GM23338 (cell line): Measurements from ENCODE around the gene ABCF2. TPM values are rescaled to one million over a fixed set of nuclear protein-coding genes. Genes with fewer than 3 reads are reported as not detected.

Experiments used
- ATAC-seq: fragments of 200-7000 bp; cut with Tn5 transposase; 3 replicates; pipeline ENCODE4 v1.9.1; 2020
- DNase-seq: peaks from one replicate; pipeline ENCODE4 v3.0.0-alpha.2; 2015; ENCODE audit warnings: low spot score
- H2AFZ ChIP-seq: fragments of 200-600 bp; sonication (generic); 2 replicates; pipeline ENCODE4 v1.8.0; 2016; ENCODE audit warnings: antibody characterized with exemption, mild to moderate bottlenecking, moderate library complexity
- H3F3A ChIP-seq: fragments of 200-600 bp; sonication (generic); replicated peaks from 2 replicates; pipeline ENCODE4 v1.8.0; 2017; ENCODE audit warnings: antibody characterized with exemption, mixed run types, low read depth
- H3K27ac ChIP-seq: fragments of 200-600 bp; sonication (generic); 2 replicates; pipeline ENCODE4 v1.6.1; 2016; ENCODE audit warnings: low read depth
- H3K27me3 ChIP-seq: fragments of 200-600 bp; sonication (generic); 2 replicates; pipeline ENCODE4 v1.8.0; 2016; ENCODE audit warnings: mild to moderate bottlenecking, mixed run types, moderate library complexity; ENCODE audit not compliant: insufficient read depth
- H3K36me3 ChIP-seq: fragments of 200-600 bp; sonication (generic); 2 replicates; pipeline ENCODE4 v1.8.0; 2016; ENCODE audit warnings: mild to moderate bottlenecking; ENCODE audit not compliant: insufficient read depth
- H3K4me1 ChIP-seq: fragments of 200-600 bp; sonication (generic); 2 replicates; pipeline ENCODE4 v1.8.0; 2016; ENCODE audit warnings: mild to moderate bottlenecking, moderate library complexity; ENCODE audit not compliant: insufficient read depth
- H3K4me2 ChIP-seq: fragments of 200-600 bp; sonication (generic); 2 replicates; pipeline ENCODE4 v1.7.1; 2017; ENCODE audit warnings: mixed run types
- H3K4me3 ChIP-seq: fragments of 200-600 bp; sonication (generic); 2 replicates; pipeline ENCODE4 v1.6.1; 2016; ENCODE audit warnings: mixed run types
- H3K79me2 ChIP-seq: fragments of 200-600 bp; sonication (generic); replicated peaks from 2 replicates; pipeline ENCODE4 v1.8.0; 2017; ENCODE audit warnings: mild to moderate bottlenecking; ENCODE audit not compliant: insufficient read depth
- H3K9me2 ChIP-seq: fragments of 200-600 bp; sonication (generic); 2 replicates; pipeline ENCODE4 v1.8.0; 2017; ENCODE audit not compliant: insufficient read depth
- H4K20me1 ChIP-seq: fragments of 200-600 bp; sonication (generic); replicated peaks from 2 replicates; pipeline ENCODE4 v1.8.0; 2017; ENCODE audit warnings: mild to moderate bottlenecking; ENCODE audit not compliant: insufficient read depth
- H3K27ac Mint-ChIP-seq: 2 replicates; pipeline ENCODE4 v1.8.0; 2020; ENCODE audit warnings: inconsistent platforms, mild to moderate bottlenecking, moderate library complexity, mixed read lengths
- H3K27me3 Mint-ChIP-seq: 3 replicates; pipeline ENCODE4 v1.8.0; 2022; ENCODE audit warnings: low read depth, mild to moderate bottlenecking, moderate library complexity, mixed read lengths, inconsistent platforms; ENCODE audit not compliant: insufficient read depth, poor library complexity
- H3K36me3 Mint-ChIP-seq: 3 replicates; pipeline ENCODE4 v1.8.0; 2021; ENCODE audit warnings: low read depth, mild to moderate bottlenecking, inconsistent platforms, moderate library complexity, mixed read lengths
- H3K4me1 Mint-ChIP-seq: 3 replicates; pipeline ENCODE4 v1.8.0; 2020; ENCODE audit warnings: mild to moderate bottlenecking, inconsistent platforms, mixed read lengths
- H3K4me3 Mint-ChIP-seq: 3 replicates; pipeline ENCODE4 v1.8.0; 2021; ENCODE audit warnings: moderate library complexity, mild to moderate bottlenecking, inconsistent platforms, mixed read lengths
- H3K9me3 Mint-ChIP-seq: 3 replicates; pipeline ENCODE4 v1.8.0; 2020; ENCODE audit warnings: moderate library complexity, mild to moderate bottlenecking, inconsistent platforms, mixed read lengths
- EZH2 ChIP-seq: fragments of 200-600 bp; sonication (generic); IDR thresholded peaks from one replicate; pipeline ENCODE4 v1.8.0; 2017; ENCODE audit warnings: antibody characterized with exemption, mild to moderate bottlenecking, low read depth; ENCODE audit not compliant: unreplicated experiment
- EZH2phosphoT487 ChIP-seq: fragments of 200-600 bp; sonication (generic); IDR thresholded peaks from one replicate; pipeline ENCODE4 v1.8.1; 2018; ENCODE audit warnings: antibody characterized with exemption; ENCODE audit not compliant: unreplicated experiment
- NANOG ChIP-seq: IDR thresholded peaks from 2 replicates; pipeline ENCODE4 v1.6.1; 2016; ENCODE audit warnings: antibody characterized with exemption, borderline replicate concordance
- ZNF331 ChIP-seq: fragments of 250-450 bp; sonication (Bioruptor Pico); IDR thresholded peaks from 2 replicates; pipeline ENCODE4 v1.5.0; 2020; ENCODE audit warnings: low read depth, mild to moderate bottlenecking, moderate library complexity
- polyA plus RNA-seq: library from polyadenylated mRNA; unstranded; fragments of >200 nt; fragmentation: Nextera tagmentation; extraction: Ambion mirVana; gene quantifications from 2 replicates; pipeline ENCODE4 v1.2.1, GENCODE V29; 2016
- total RNA-seq: library from RNA; depleted of rRNA; stranded (reverse); fragments of >200 nt; shearing (Covaris generic); gene quantifications from 2 replicates; pipeline ENCODE4 v1.2.3, GENCODE V29; 2014
- TF ChIP-seq, protein P1 (sequence below): fragments of 250-450 bp; sonication (Bioruptor Pico); IDR thresholded peaks from 2 replicates; pipeline ENCODE4 v1.5.0; 2020; ENCODE audit warnings: mild to moderate bottlenecking, moderate library complexity

Gene ABCF2
- total and polyA plus RNA-seq, 2 experiments from 2014 or later, result 18.7 to 58.7 TPM

DNA sequence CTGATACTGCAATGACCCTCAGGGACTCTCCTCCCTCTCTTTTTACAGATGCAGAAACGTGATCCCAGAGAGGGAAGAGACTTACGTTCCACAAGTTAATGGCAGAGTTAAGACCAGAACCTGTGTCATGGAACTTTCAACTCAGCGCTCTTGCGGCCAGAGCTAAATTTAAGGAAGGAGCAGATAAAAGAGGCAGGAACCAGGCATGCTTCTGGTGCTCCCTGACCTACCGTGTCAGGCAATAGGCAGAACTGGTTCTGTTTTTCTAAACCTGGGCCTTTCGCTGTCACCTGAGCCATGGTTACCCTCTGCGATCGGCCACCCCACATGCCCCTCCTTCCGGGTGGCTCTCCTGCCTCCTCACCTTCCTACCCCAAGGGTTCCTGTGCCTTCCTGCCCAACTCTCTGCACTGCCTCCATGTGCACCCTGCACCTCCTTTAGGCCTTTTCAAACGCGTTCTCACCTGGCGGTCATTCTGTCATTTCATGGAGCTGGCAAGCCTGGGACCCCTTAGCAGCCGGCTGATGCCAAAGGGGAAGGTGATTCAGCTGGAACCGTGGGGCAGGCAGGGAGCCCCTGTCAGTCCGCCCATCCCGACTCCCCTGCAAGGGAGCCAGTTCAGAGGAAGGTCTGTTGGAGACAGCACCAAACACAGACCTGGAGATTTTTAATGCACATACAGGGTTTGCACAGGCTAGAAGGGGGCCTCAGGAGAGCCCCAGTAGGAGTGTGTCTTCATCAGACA lies 51.8 kb downstream of the ABCF2 start:
- H3K27me3 Mint-ChIP-seq, result peaks cover 47% of the 10 kb centered on the region
- no peak for DNase-seq
- Histone ChIP-seq H3K4me2 (no peak overlapping the region; the same call in 1 of the 2 replicates), H3K36me3 (no peaks in the 10 kb centered on the region), H3K9me2 (0 out of 2 replicates have a peak, but pooled peaks cover 5% of the 10 kb centered on the region), H3K27me3 (peaks cover 59% of the 10 kb centered on the region), H2AFZ (no peak overlapping the region), H3K79me2 (no peaks in the 10 kb centered on the region), H3K27ac (no peak overlapping the region), H3K4me1 (no peaks in the 10 kb centered on the region), H3K4me3 (no peak overlapping the region), H4K20me1 (no peaks in the 10 kb centered on the region), H3F3A (no peaks in the 10 kb centered on the region)
- TF ChIP-seq EZH2 (no peak), NANOG (no peak), ZNF331 (CRISPR knock-in tag) (no peak), EZH2phosphoT487 (no peak)
- TF ChIP-seq, protein P1, sequence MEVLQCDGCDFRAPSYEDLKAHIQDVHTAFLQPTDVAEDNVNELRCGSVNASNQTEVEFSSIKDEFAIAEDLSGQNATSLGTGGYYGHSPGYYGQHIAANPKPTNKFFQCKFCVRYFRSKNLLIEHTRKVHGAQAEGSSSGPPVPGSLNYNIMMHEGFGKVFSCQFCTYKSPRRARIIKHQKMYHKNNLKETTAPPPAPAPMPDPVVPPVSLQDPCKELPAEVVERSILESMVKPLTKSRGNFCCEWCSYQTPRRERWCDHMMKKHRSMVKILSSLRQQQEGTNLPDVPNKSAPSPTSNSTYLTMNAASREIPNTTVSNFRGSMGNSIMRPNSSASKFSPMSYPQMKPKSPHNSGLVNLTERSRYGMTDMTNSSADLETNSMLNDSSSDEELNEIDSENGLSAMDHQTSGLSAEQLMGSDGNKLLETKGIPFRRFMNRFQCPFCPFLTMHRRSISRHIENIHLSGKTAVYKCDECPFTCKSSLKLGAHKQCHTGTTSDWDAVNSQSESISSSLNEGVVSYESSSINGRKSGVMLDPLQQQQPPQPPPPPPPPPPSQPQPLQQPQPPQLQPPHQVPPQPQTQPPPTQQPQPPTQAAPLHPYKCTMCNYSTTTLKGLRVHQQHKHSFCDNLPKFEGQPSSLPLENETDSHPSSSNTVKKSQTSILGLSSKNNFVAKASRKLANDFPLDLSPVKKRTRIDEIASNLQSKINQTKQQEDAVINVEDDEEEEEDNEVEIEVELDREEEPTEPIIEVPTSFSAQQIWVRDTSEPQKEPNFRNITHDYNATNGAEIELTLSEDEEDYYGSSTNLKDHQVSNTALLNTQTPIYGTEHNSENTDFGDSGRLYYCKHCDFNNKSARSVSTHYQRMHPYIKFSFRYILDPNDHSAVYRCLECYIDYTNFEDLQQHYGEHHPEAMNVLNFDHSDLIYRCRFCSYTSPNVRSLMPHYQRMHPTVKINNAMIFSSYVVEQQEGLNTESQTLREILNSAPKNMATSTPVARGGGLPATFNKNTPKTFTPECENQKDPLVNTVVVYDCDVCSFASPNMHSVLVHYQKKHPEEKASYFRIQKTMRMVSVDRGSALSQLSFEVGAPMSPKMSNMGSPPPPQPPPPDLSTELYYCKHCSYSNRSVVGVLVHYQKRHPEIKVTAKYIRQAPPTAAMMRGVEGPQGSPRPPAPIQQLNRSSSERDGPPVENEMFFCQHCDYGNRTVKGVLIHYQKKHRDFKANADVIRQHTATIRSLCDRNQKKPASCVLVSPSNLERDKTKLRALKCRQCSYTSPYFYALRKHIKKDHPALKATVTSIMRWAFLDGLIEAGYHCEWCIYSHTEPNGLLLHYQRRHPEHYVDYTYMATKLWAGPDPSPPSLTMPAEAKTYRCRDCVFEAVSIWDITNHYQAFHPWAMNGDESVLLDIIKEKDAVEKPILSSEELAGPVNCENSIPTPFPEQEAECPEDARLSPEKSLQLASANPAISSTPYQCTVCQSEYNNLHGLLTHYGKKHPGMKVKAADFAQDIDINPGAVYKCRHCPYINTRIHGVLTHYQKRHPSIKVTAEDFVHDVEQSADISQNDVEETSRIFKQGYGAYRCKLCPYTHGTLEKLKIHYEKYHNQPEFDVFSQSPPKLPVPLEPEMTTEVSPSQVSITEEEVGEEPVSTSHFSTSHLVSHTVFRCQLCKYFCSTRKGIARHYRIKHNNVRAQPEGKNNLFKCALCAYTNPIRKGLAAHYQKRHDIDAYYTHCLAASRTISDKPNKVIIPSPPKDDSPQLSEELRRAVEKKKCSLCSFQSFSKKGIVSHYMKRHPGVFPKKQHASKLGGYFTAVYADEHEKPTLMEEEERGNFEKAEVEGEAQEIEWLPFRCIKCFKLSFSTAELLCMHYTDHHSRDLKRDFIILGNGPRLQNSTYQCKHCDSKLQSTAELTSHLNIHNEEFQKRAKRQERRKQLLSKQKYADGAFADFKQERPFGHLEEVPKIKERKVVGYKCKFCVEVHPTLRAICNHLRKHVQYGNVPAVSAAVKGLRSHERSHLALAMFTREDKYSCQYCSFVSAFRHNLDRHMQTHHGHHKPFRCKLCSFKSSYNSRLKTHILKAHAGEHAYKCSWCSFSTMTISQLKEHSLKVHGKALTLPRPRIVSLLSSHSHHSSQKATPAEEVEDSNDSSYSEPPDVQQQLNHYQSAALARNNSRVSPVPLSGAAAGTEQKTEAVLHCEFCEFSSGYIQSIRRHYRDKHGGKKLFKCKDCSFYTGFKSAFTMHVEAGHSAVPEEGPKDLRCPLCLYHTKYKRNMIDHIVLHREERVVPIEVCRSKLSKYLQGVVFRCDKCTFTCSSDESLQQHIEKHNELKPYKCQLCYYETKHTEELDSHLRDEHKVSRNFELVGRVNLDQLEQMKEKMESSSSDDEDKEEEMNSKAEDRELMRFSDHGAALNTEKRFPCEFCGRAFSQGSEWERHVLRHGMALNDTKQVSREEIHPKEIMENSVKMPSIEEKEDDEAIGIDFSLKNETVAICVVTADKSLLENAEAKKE (CRISPR knock-in tag), result no peak
- ATAC-seq, result no peak
- H3K9me3 Mint-ChIP-seq, result peaks cover 26% of the 10 kb centered on the region
- no peak overlapping the region for H3K4me3 Mint-ChIP-seq
- H3K4me1 Mint-ChIP-seq, result peaks cover 15% of the 10 kb centered on the region
- peaks cover 13% of the 10 kb centered on the region; the same call in 2 of the 3 replicates for H3K36me3 Mint-ChIP-seq
- no peak overlapping the region for H3K27ac Mint-ChIP-seq
